HepG2 (cell line): Measurements from ENCODE around the gene FLACC1. TPM values are rescaled to one million over a fixed set of nuclear protein-coding genes. Genes with fewer than 3 reads are reported as not detected.

ENCODE experiments used
- ARID4A ChIP-seq: sonication (generic); formaldehyde crosslinking; IDR thresholded peaks from 2 replicates; pipeline ENCODE4 v1.5.0; 2020; ENCODE audit warnings: mild to moderate bottlenecking, missing genetic modification reagents, borderline replicate concordance
- CCDC6 ChIP-seq: sonication (generic); formaldehyde crosslinking; IDR thresholded peaks from 2 replicates; pipeline ENCODE4 v1.8.1; 2022; ENCODE audit warnings: mild to moderate bottlenecking, missing genetic modification reagents, moderate library complexity
- ELF1 ChIP-seq: sonication (generic); formaldehyde crosslinking; IDR thresholded peaks from 2 replicates; pipeline ENCODE4 v1.4.0; 2020; ENCODE audit warnings: missing genetic modification reagents
- FOXA3 ChIP-seq: IDR thresholded peaks from 2 replicates; pipeline ENCODE4 v1.6.1; 2016; ENCODE audit warnings: missing genetic modification reagents, missing compliant biosample characterization
- FOXP1 ChIP-seq, 2 experiments: fragments of 450-650 bp in 1 of 2; IDR thresholded peaks; 2 replicates each; pipeline ENCODE4 v1.6.1; 2017 to 2018; ENCODE audit warnings: antibody characterized with exemption in 1 of 2
- IKZF4 ChIP-seq: sonication (generic); formaldehyde crosslinking; IDR thresholded peaks from 2 replicates; pipeline ENCODE4 v1.5.1; 2020; ENCODE audit warnings: borderline replicate concordance, mild to moderate bottlenecking, low read depth, missing genetic modification reagents; ENCODE audit errors: not compliant biosample characterization
- KMT2B ChIP-seq: IDR thresholded peaks from 2 replicates; pipeline ENCODE4 v1.6.1; 2016; ENCODE audit warnings: missing genetic modification reagents, missing compliant biosample characterization
- POLR2A ChIP-seq, 2 experiments: IDR thresholded peaks; 2 replicates each; pipeline ENCODE4 v1.6.1; 2011; ENCODE audit warnings: low read depth in 2 of 2, low read length in 2 of 2, mild to moderate bottlenecking in 1 of 2, moderate library complexity in 1 of 2; ENCODE audit not compliant: insufficient read depth in 1 of 2
- REPIN1 ChIP-seq: sonication (generic); formaldehyde crosslinking; IDR thresholded peaks from 2 replicates; pipeline ENCODE4 v1.8.0; 2022; ENCODE audit warnings: missing genetic modification reagents, low read depth, mild to moderate bottlenecking, borderline replicate concordance
- SP5 ChIP-seq: IDR thresholded peaks from 2 replicates; pipeline ENCODE4 v1.6.1; 2016; ENCODE audit warnings: low read depth, borderline replicate concordance
- SRSF4 ChIP-seq: fragments of 200-400 bp; formaldehyde crosslinking; IDR thresholded peaks from one replicate; pipeline ENCODE4 v1.6.1; 2018; ENCODE audit warnings: mild to moderate bottlenecking, low read depth, low read length, moderate library complexity; ENCODE audit not compliant: poor library complexity, severe bottlenecking
- YY1 ChIP-seq: IDR thresholded peaks from 2 replicates; pipeline ENCODE4 v1.6.1; 2011; ENCODE audit warnings: low read length, low read depth, moderate library complexity, mild to moderate bottlenecking; ENCODE audit not compliant: insufficient read depth, insufficient replicate concordance
- ZBTB33 ChIP-seq: sonication (generic); formaldehyde crosslinking; IDR thresholded peaks from 2 replicates; pipeline ENCODE4 v1.4.0; 2020; ENCODE audit warnings: missing genetic modification reagents
- ZFP36L1 ChIP-seq: sonication (generic); formaldehyde crosslinking; IDR thresholded peaks from 2 replicates; pipeline ENCODE4 v1.8.0; 2022; ENCODE audit warnings: mild to moderate bottlenecking, missing genetic modification reagents, moderate library complexity
- ZGPAT ChIP-seq: IDR thresholded peaks from 2 replicates; pipeline ENCODE4 v1.6.1; 2016; ENCODE audit warnings: mild to moderate bottlenecking
- ZMYM4 ChIP-seq: sonication (generic); formaldehyde crosslinking; IDR thresholded peaks from 2 replicates; pipeline ENCODE4 v1.8.1; 2023; ENCODE audit warnings: mild to moderate bottlenecking, missing genetic modification reagents
- ZNF18 ChIP-seq: sonication (generic); formaldehyde crosslinking; IDR thresholded peaks from 2 replicates; pipeline ENCODE4 v1.8.0; 2022; ENCODE audit warnings: mild to moderate bottlenecking, missing genetic modification reagents; ENCODE audit not compliant: insufficient replicate concordance
- ZNF256 ChIP-seq: sonication (generic); formaldehyde crosslinking; conservative IDR thresholded peaks from 2 replicates; pipeline ENCODE4 v1.4.0; 2020; ENCODE audit warnings: missing genetic modification reagents
- ZNF530 ChIP-seq: sonication (generic); formaldehyde crosslinking; IDR thresholded peaks from 2 replicates; pipeline ENCODE4 v1.5.0; 2020; ENCODE audit warnings: low read depth, mild to moderate bottlenecking, missing genetic modification reagents
- ZNF607 ChIP-seq: sonication (generic); formaldehyde crosslinking; IDR thresholded peaks from 2 replicates; pipeline ENCODE4 v1.5.1; 2020; ENCODE audit warnings: missing genetic modification reagents, mild to moderate bottlenecking, borderline replicate concordance
- ZNF674 ChIP-seq: sonication (generic); formaldehyde crosslinking; IDR thresholded peaks from 2 replicates; pipeline ENCODE4 v1.5.0; 2020; ENCODE audit warnings: low read depth, mild to moderate bottlenecking, missing genetic modification reagents
- ZNF891 ChIP-seq: sonication (generic); formaldehyde crosslinking; IDR thresholded peaks from 2 replicates; pipeline ENCODE4 v1.5.0; 2020; ENCODE audit warnings: mild to moderate bottlenecking, missing genetic modification reagents
- polyA plus RNA-seq, 8 experiments: library from polyadenylated mRNA; depleted of rRNA in 3 of 8; stranded (reverse) in 7 of 8; unstranded in 1 of 8; fragments of >200 nt; fragmentation: Illumina TruSeq in 4 of 8; extraction: Trizol in 4 of 8; gene quantifications; 2 replicates each; pipeline versions ENCODE4 v1.2.1 to v1.2.3, GENCODE V29; 2011 to 2016; ENCODE audit warnings: low read depth in 4 of 8, missing spikeins in 1 of 8, mixed read lengths in 1 of 8; ENCODE audit not compliant: insufficient read depth in 1 of 8
- total RNA-seq, 5 experiments: library from RNA; depleted of rRNA; stranded (reverse); fragments of >200 nt; fragmentation: Illumina TruSeq; extraction: Trizol; gene quantifications; 2 replicates each; pipeline ENCODE4 v1.2.3, GENCODE V29; 2016; ENCODE audit warnings: low read depth in 1 of 5

FLACC1 gene
- total and polyA plus RNA-seq, 2 of the 13 experiments (the other 11 are each of a cell fraction or from before 2014, with no cell fraction given) = 0.35 to 0.59 TPM

- peak; percentile 94 for TF ChIP-seq ZBTB33 (CRISPR knock-in tag)
- no peak for TF ChIP-seq ZNF674 (CRISPR knock-in tag)
- TF ChIP-seq ZNF18 = no peak
- no peak for TF ChIP-seq REPIN1 (CRISPR knock-in tag)
- TF ChIP-seq FOXP1 (IDR thresholded peaks at IDR 0.05) = no peak
- TF ChIP-seq FOXP1 (CRISPR knock-in tag; IDR thresholded peaks at IDR 0.05) = no peak
- TF ChIP-seq POLR2A (IDR thresholded peaks at IDR 0.05; ENCODE audit: insufficient read depth in 1 of 2, low read depth in 2 of 2, low read length in 2 of 2) = no peak
- TF ChIP-seq IKZF4 (CRISPR knock-in tag) = no peak
- peak; percentile 34 for TF ChIP-seq FOXA3 (CRISPR knock-in tag)
- no peak for TF ChIP-seq ZNF530 (CRISPR knock-in tag)
- no peak for TF ChIP-seq ZNF607 (CRISPR knock-in tag)
- TF ChIP-seq ARID4A = no peak
- no peak for TF ChIP-seq ZNF256 (CRISPR knock-in tag)
- TF ChIP-seq ZNF891 = 0 out of 2 replicates have a peak, but pooled peaks have one; percentile 12
- TF ChIP-seq ZMYM4 = peak; percentile 92
- TF ChIP-seq YY1 = peak; percentile 58
- TF ChIP-seq ZGPAT (CRISPR knock-in tag) = no peak
- no peak for TF ChIP-seq SRSF4
- no peak for TF ChIP-seq KMT2B (CRISPR knock-in tag)
- peak; percentile 38; the same call in 1 of the 2 replicates for TF ChIP-seq CCDC6
- TF ChIP-seq ZFP36L1 (CRISPR knock-in tag) = no peak
- peak; percentile 30; the same call in 1 of the 2 replicates for TF ChIP-seq SP5 (CRISPR knock-in tag)
- no peak for TF ChIP-seq ELF1 (CRISPR knock-in tag)
Measured at GRCh38 chr2:201369775-201370174, 12.6 kb upstream of the FLACC1 start (continued).
